ENCODE data around the gene PSMD1. TPM values are rescaled to one million over a fixed set of nuclear protein-coding genes. Genes with fewer than 3 reads are reported as not detected.

Gene PSMD1
- total RNA-seq, result 100 to 1,000 TPM; 116 TPM

- intact Hi-C loops (cut with micrococcal nuclease), result loop anchor here (5.0 to 10.0 kb wide), 2 partner anchors 402 to 556 kb away; no protein-coding TSS in a partner anchor
- CTCF ChIA-PET, result interaction anchor here (0.7 to 4.6 kb wide), 7 partner anchors 8 to 233 kb away, joined by 3 to 22 read pairs (median 6); no protein-coding TSS in a partner anchor
- Mint-ChIP-seq H3K36me3 (peaks cover 3% of the 10 kb centered on the region), H3K4me1 (ENCODE audit: low read depth) (peaks cover 56% of the 10 kb centered on the region), H3K4me3 (peak within 1 kb of the TSS; percentile 90), H3K27me3 (peaks cover 1% of the 10 kb centered on the region), H3K9me3 (no peaks in the 10 kb centered on the region), H3K27ac (peak within 1 kb of the TSS; percentile 98)
- POLR2A ChIA-PET, result interaction anchor here (1.2 kb wide), 1 partner anchor 408 kb away, joined by 3 read pairs; the partner anchor contains the start of gene NCL
- peak; percentile 95 for DNase-seq
Observed at GRCh38 chr2:231056453-231057416, at the start of gene PSMD1. Gene PSMD1 (plus strand): TSS chr2:231056867. CDS start chr2:231057026, 159 bp downstream.

- Mint-ChIP-seq H3K36me3 (no peaks in the 10 kb centered on the region), H3K27me3 (peaks cover 3% of the 10 kb centered on the region), H3K4me3 (no peak overlapping the region), H3K9me3 (peaks cover 10% of the 10 kb centered on the region), H3K27ac (no peak overlapping the region), H3K4me1 (ENCODE audit: low read depth) (no peaks in the 10 kb centered on the region)
- ChIA-PET CTCF (interaction anchor here (0.8 to 1.2 kb wide), 4 partner anchors 8 to 183 kb away, joined by 3 read pairs; partner anchors contain the start of gene GPR55), POLR2A (no interaction called here)
- intact Hi-C loops (cut with micrococcal nuclease), result no loop called here
- DNase-seq, result no peak
Observed at GRCh38 chr2:231007286-231008098, 49.2 kb upstream of the PSMD1 start.

DNA sequence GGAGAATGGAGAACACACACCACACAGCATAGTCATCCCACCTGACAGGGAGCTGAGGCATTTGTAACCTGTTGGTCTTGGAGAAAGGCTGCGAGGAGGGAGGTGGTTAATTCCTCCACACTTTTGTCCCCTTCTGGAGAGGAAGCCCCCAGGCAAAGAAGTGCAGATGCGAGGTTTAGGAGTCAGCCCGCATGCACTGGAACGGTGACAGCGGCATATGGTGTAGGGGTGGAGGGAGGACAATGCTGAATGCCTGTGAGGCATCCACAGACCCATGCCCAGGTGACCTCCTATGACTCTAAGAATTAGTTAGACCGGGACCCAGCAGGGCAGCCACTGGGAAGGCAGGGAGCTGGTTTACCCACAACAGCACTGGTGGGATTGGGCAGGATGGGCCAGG is 48.5 kb upstream of the PSMD1 start:
- H3K4me3 Mint-ChIP-seq, result no peak overlapping the region
- H3K27ac Mint-ChIP-seq, result no peak overlapping the region
- H3K4me1 Mint-ChIP-seq (ENCODE audit: low read depth), result no peaks in the 10 kb centered on the region
- H3K9me3 Mint-ChIP-seq, result peaks cover 10% of the 10 kb centered on the region
- H3K36me3 Mint-ChIP-seq, result no peaks in the 10 kb centered on the region
- DNase-seq, result no peak
- ChIA-PET POLR2A (no interaction called here), CTCF (interaction anchor here (0.8 kb wide), 1 partner anchor 184 kb away, joined by 3 read pairs; no protein-coding TSS in a partner anchor)
- peaks cover under 1% of the 10 kb centered on the region for H3K27me3 Mint-ChIP-seq
- intact Hi-C loops (cut with micrococcal nuclease), result no loop called here

- ChIA-PET POLR2A (no interaction called here), CTCF (interaction anchor here (0.6 kb wide), 1 partner anchor 109 kb away, joined by 3 read pairs; no protein-coding TSS in a partner anchor)
- Mint-ChIP-seq H3K36me3 (no peaks in the 10 kb centered on the region), H3K4me3 (no peak overlapping the region), H3K27me3 (no peaks in the 10 kb centered on the region), H3K9me3 (peaks cover 10% of the 10 kb centered on the region), H3K4me1 (ENCODE audit: low read depth) (no peaks in the 10 kb centered on the region), H3K27ac (no peak overlapping the region)
- intact Hi-C loops (cut with micrococcal nuclease), result no loop called here
- DNase-seq, result no peak
Observed at GRCh38 chr2:231009236-231009919, 47.3 kb upstream of the PSMD1 start.

- Mint-ChIP-seq H3K36me3 (no peaks in the 10 kb centered on the region), H3K4me3 (no peak overlapping the region), H3K4me1 (ENCODE audit: low read depth) (no peaks in the 10 kb centered on the region), H3K27me3 (peaks cover 4% of the 10 kb centered on the region), H3K27ac (no peak overlapping the region), H3K9me3 (peaks cover 3% of the 10 kb centered on the region)
- no peak for DNase-seq
- CTCF ChIA-PET, result interaction anchor here (0.5 kb wide), 1 partner anchor 184 kb away, joined by 3 read pairs; no protein-coding TSS in a partner anchor
- intact Hi-C loops (cut with micrococcal nuclease), result no loop called here
- POLR2A ChIA-PET, result no interaction called here
Observed at GRCh38 chr2:231010201-231010730, 46.4 kb upstream of the PSMD1 start.

- intact Hi-C loops (cut with micrococcal nuclease), result no loop called here
- H3K36me3 Mint-ChIP-seq, result no peaks in the 10 kb centered on the region
- H3K9me3 Mint-ChIP-seq, result no peaks in the 10 kb centered on the region
- H3K27ac Mint-ChIP-seq, result no peak overlapping the region
- H3K27me3 Mint-ChIP-seq, result peaks cover 4% of the 10 kb centered on the region
- ChIA-PET CTCF (no interaction called here), POLR2A (no interaction called here)
- no peak for DNase-seq
- no peaks in the 10 kb centered on the region for H3K4me1 Mint-ChIP-seq (ENCODE audit: low read depth)
- no peak overlapping the region for H3K4me3 Mint-ChIP-seq
Observed at GRCh38 chr2:231011526-231011925, 45.1 kb upstream of the PSMD1 start.

- peaks cover 6% of the 10 kb centered on the region for H3K27me3 Mint-ChIP-seq
- DNase-seq, result no peak
- H3K27ac Mint-ChIP-seq, result no peak overlapping the region
- ChIA-PET CTCF (no interaction called here), POLR2A (no interaction called here)
- no peaks in the 10 kb centered on the region for H3K36me3 Mint-ChIP-seq
- H3K4me1 Mint-ChIP-seq (ENCODE audit: low read depth), result no peaks in the 10 kb centered on the region
- no peak overlapping the region for H3K4me3 Mint-ChIP-seq
- no peaks in the 10 kb centered on the region for H3K9me3 Mint-ChIP-seq
- intact Hi-C loops (cut with micrococcal nuclease), result no loop called here
Observed at GRCh38 chr2:231012463-231012862, 44.2 kb upstream of the PSMD1 start.

GRCh38 chr2:231013820-231014219 is 42.8 kb upstream of the PSMD1 start:
- POLR2A ChIA-PET, result no interaction called here
- DNase-seq, result no peak
- no peaks in the 10 kb centered on the region for H3K9me3 Mint-ChIP-seq
- H3K27ac Mint-ChIP-seq, result no peak overlapping the region
- peaks cover 6% of the 10 kb centered on the region for H3K27me3 Mint-ChIP-seq
- H3K36me3 Mint-ChIP-seq, result no peaks in the 10 kb centered on the region
- intact Hi-C loops (cut with micrococcal nuclease), result no loop called here
- H3K4me3 Mint-ChIP-seq, result no peak overlapping the region
- no peaks in the 10 kb centered on the region for H3K4me1 Mint-ChIP-seq (ENCODE audit: low read depth)
- CTCF ChIA-PET, result no interaction called here

DNA sequence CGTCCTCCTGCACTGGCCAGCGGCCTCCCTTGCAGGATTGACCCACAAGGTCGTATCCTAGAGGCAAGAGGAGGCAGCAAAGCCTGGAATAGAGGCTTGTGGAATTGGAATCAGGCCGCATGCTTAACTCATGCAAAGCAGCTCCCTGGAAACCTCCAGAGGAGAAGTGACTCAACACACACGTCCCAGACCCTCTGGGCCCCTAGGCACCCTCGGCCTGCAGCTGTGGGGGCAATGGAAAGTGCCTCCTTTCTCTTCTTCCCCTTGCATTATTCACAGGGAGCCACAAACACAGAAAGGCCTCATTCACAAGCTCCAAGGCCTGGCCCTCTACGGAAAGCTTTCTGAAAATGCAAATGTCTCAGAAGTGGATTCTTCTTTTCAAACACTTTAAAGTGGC is 41.2 kb upstream of the PSMD1 start:
- CTCF ChIA-PET, result interaction anchor here (1.5 kb wide), 1 partner anchor 8 kb away, joined by 3 read pairs; no protein-coding TSS in a partner anchor
- Mint-ChIP-seq H3K4me1 (ENCODE audit: low read depth) (no peaks in the 10 kb centered on the region), H3K36me3 (no peaks in the 10 kb centered on the region), H3K27ac (no peak overlapping the region), H3K4me3 (no peak overlapping the region), H3K9me3 (no peaks in the 10 kb centered on the region), H3K27me3 (peaks cover 6% of the 10 kb centered on the region)
- no peak for DNase-seq
- intact Hi-C loops (cut with micrococcal nuclease), result no loop called here
- POLR2A ChIA-PET, result no interaction called here

DNA sequence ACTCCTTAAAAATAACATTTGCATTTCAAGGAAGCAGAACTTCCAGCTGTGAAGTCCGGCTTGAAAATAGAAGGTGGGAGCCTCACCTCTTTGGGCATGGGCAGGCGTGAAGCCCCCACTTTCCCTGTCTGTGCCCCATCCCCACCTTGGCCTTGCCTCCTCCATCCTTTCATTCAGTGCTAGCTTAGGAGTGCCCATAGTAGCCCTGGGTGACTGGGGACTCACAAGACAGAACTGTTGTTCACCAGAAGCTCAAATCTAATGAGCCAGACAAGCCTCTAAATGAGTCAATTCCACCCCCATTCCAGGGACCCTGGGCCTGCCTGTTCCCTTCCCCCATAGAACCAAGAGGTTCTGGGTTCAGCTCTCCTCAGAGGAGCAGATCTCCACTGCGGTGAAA is 40.7 kb upstream of the PSMD1 start:
- no peak overlapping the region for H3K4me3 Mint-ChIP-seq
- H3K9me3 Mint-ChIP-seq, result no peaks in the 10 kb centered on the region
- H3K27me3 Mint-ChIP-seq, result peaks cover 6% of the 10 kb centered on the region
- no peak for DNase-seq
- no peaks in the 10 kb centered on the region for H3K4me1 Mint-ChIP-seq (ENCODE audit: low read depth)
- H3K36me3 Mint-ChIP-seq, result no peaks in the 10 kb centered on the region
- intact Hi-C loops (cut with micrococcal nuclease), result no loop called here
- POLR2A ChIA-PET, result no interaction called here
- H3K27ac Mint-ChIP-seq, result no peak overlapping the region
- CTCF ChIA-PET, result interaction anchor here (1.2 to 1.5 kb wide), 2 partner anchors 9 to 11 kb away, joined by 3 to 4 read pairs; no protein-coding TSS in a partner anchor

DNA sequence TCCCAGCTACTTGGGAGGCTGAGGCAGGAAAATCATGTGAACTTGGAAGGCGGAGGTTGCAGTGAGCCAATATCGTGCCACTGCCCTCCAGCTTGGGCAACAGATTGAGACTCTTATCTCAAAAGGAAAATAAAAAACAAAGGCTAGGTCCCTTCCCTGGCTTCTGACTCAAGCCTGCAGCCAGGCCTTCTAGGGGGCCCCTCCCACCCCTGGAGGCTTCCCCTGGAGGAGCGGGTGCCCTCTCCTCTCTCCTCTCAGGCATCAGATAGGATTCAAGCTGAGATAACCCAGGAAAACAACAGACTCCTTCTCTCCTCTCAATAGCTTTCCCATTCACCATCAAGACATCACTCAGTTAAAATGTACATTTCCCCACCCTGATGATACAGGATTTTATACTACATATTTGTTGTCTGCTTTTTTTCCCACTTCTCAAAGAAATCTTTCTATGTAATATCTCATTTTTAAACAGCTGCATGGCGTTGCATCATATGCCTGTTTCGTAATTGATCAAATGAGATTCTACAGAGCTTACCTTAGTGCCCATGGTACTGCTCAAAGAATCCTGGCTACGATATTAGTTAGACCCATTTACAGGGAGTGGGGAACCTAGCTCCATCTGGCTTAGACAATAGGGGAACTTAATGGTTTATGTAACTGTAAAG is 40.0 kb upstream of the PSMD1 start:
- H3K36me3 Mint-ChIP-seq, result no peaks in the 10 kb centered on the region
- CTCF ChIA-PET, result interaction anchor here (0.9 to 1.5 kb wide), 3 partner anchors 10 to 36 kb away, joined by 3 to 4 read pairs (median 4); no protein-coding TSS in a partner anchor
- H3K9me3 Mint-ChIP-seq, result no peaks in the 10 kb centered on the region
- no peak for DNase-seq
- H3K4me3 Mint-ChIP-seq, result no peak overlapping the region
- H3K4me1 Mint-ChIP-seq (ENCODE audit: low read depth), result no peaks in the 10 kb centered on the region
- POLR2A ChIA-PET, result no interaction called here
- intact Hi-C loops (cut with micrococcal nuclease), result no loop called here
- no peak overlapping the region for H3K27ac Mint-ChIP-seq
- peaks cover 6% of the 10 kb centered on the region for H3K27me3 Mint-ChIP-seq

Data from activated CD4-positive, alpha-beta memory T cell treated with anti-CD3 and anti-CD28 coated beads for 36 hours (primary cell).